Kidney glomerular epithelial cell (primary cell): ENCODE measurements around the gene DCAF5.
"Not testable (repeated sequence)": the region's sequence is repeated elsewhere in the genome, so short reads cannot be mapped to it uniquely, and the experiment has no call there.

Experiments used
- DNase-seq: peaks from one replicate; lab custom pipeline; 2025; lab: John Stamatoyannopoulos, UW

DCAF5 gene

DNA sequence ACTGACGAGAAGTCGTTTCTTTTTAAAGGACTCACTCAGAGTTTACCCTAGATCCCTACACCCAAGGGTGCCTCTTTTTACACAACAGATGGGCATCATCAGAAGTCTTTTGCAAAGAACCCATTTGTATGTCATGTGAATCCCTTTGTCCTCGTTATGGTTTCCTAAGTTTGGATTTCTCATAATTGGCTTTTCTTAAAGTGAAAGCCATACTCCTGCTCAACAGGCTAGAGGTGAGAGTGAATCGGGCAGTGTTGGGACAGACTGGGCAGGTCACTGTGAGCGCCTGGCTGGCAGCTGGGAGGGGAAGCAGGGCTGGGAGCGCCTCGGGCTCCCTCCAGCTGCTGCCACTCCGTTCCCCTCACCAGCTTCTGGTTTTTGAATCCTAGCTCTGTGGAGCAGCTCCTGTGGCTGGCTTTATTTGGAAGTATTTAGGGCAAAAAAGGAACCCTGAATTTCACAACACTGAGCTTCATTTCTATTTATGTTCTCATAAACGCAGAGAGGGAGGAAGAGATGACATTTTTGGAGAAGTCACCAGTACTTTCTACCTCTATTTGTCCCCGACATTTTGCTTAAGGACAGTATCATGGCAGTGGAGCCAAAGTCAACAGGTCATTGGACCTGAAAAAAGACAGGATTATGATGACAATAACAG lies 110.0 kb downstream of the DCAF5 start:
- DNase-seq, result no peak

DNA sequence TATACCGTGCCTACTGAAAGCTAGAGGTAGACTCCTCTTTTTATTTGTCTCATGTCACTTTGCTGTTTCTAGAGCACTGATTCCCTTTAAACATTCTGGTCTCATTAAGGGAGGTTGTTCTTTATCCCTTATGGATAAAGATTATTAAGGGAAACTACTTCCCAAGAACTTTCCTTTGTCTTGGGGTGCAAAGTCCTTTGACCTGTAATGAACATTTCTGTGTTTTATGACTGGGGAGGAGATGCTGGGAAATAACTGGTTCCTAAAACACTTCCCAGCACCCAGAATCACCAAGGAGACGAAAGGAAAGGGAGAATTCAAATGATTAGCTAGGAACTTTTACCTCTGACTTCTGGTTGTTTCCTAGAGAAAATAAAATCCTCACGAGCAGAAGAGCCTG lies 110.6 kb downstream of the DCAF5 start:
- no peak for DNase-seq

DNA sequence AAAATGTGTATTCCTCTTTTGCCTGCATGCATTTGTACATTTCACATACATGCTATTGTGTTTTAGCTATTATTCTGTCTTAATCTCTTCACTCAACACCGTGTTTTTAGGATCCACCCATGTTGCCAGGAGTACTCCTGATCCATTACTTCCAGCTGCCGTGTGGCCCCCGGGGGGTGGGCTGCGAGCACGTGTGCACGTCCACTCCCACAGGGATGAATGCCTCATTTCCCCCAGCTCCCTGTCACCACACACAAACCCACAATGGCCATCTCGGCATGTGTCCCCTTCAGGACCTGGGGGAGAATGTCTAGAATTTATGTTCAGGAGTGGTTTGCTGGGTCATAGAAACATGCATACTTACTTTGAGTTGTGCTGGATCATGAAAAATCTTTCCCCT lies 111.1 kb downstream of the DCAF5 start:
- DNase-seq, result no peak

DNA sequence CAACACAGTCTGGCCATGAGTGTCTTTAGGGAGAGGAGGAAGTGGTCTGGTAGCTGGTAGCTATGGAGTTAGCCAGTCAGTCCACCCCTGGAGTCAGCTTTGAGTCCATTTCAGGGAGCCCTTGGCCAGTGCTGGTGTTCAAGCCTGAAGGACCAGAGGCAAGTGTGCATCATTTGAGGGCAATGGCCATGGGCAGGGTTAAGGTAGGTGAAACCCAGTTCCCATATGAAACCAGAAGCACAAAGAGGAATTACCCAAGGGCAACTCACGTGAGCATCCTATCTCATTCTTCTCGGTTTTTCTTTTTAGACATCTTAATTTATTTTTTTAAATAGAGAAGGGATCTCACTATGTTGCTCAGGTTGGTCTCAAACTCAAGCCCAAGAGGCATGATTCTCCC lies 112.6 kb downstream of the DCAF5 start:
- DNase-seq, result no peak

DNA sequence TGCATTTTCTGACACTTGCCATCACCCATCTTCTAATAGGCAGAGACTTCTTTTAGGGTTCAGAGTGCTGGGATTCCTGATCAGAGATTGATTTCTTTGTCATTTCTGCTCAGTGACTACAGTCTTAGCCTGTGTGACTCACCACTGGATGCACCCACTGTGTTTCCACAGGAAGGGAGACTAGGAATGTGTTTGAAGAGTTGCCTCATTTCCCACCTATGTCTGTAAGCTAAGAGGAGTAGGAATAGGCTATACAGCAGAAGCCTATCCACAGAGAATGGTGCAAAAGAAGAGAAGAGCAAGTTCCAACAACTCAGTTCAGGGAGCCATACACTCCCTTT lies 113.7 kb downstream of the DCAF5 start:
- DNase-seq, result peak; percentile 84

DNA sequence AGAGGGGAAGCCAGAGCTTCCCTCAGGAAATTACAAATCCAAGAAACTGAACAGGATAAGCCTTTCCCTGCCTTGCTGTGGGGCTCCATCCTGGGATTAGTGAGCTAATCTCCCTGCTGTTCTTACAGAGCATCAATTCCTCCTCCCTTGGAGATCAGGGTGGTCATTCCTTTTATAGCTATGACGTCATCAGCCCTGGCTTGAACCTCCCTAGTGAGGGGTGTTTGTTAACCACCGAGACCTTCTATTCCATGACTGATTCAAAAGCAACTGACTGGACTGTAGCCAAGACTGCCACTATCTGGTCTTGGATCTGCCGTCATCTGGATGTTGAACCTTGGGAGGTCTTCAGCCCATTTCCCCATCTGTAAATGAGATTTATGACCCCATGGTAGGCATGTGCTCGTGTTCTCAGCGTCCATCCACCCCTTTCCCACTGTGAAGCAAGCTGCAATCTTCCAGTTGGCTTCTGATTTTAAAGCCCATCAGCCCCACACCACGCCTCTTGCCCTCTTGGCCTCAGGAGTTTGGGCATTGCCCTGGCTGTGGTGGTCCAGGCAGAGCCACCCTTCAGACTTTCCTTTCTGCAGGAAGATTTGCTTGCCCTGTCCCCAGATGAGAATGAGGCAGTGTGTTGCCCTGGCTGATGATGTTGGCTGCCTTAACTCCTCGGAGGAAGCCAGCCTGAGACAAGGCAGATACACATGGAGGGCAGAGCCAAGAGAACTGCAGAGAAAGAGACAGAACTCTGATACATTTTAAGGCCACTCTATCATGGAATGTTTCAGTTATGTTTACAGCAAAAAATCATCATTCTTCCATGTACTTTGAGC lies 114.2 kb downstream of the DCAF5 start:
- DNase-seq, result peak; percentile 77

GRCh38 chr14:69037790-69038454 lies 115.0 kb downstream of the DCAF5 start:
- no peak for DNase-seq

GRCh38 chr14:69036757-69037506 lies 116.0 kb downstream of the DCAF5 start:
- DNase-seq, result no peak

- no peak for DNase-seq
Measured at GRCh38 chr14:69034612-69035262, 118.2 kb downstream of the DCAF5 start.

GRCh38 chr14:69027242-69027913 lies 125.5 kb downstream of the DCAF5 start:
- no peak for DNase-seq

GRCh38 chr14:69023035-69023434 lies 129.9 kb downstream of the DCAF5 start:
- DNase-seq, result no peak

GRCh38 chr14:69022093-69022492 lies 130.8 kb downstream of the DCAF5 start:
- not testable (repeated sequence) for DNase-seq

GRCh38 chr14:69017706-69018105 lies 135.2 kb downstream of the DCAF5 start:
- no peak for DNase-seq

GRCh38 chr14:69014829-69015259 lies 138.1 kb downstream of the DCAF5 start:
- no peak for DNase-seq

GRCh38 chr14:69013943-69014782 lies 138.8 kb downstream of the DCAF5 start:
- DNase-seq, result no peak

DNA sequence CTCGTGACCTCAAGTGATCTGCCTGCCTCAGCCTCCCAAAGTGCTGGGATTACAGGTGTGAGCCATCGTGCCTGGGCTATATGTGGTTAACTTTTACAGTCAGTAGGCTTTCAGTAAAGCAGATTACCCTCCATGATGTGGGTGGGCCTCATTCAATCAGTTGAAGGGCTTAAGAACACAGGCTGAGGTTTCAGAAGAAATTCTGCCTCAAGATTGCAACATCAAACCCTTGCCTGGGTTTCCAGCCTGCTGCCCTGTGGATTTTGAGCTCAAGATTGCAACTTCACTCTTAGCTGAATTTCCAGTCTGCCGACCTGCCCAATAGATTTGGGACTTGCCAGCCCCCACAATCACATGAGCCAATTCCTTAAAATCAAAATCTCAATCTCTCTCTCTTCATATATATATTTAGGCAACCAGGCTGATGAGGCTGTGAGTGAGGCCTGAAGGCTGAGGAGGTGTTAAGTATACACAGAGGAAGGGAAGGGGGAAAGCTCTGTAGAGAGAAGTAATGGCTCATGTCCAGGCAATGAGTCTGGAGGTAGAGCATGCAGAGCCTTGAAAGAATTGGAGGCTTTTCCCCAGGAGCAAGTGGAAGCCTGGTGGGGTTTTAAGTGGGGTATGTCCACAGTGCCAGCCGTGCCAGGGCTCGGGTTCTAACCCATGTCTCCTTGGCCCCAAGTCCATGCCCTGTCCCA lies 140.5 kb downstream of the DCAF5 start:
- no peak for DNase-seq

DNA sequence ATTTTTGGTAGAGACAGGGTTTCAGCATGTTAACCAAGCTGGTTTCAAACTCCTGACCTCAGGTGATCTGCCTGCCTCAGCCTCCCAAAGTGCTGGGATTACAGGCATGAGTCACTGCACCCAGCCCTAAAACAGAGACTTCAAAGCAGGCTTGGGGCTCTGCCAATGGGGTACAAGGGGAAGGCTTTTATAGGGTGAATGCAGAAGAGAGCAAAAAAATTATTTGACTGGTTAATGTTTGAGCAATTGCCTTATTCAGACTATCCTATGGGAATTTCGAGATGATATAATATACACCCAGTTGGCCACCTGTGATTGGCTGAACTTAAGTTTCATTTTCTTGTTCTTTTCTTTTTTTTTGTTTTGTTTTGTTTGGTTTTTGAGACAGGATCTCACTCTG lies 142.3 kb downstream of the DCAF5 start:
- no peak for DNase-seq

GRCh38 chr14:69008421-69008884 lies 144.5 kb downstream of the DCAF5 start:
- DNase-seq, result no peak

DNA sequence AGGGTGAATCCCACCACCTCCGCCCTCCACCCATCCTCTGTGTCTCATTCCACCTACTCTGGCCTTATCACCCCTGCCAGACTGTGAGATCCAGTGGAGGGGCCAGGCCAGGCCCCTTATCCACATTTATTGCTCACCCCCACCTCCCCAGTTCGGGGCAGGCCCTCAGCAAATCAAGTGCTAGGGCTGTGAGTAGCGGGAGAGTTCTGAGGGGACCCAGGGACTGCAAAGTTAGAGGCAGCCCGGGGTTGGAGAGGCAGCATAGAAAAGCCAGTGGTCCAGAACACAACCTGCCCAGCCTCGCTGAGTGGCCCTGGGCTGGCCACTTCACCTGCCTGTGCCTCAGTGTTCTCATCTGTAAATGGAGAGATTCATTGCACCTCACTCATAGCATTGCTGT lies 146.6 kb downstream of the DCAF5 start:
- DNase-seq, result no peak
